DND-41 (cell line): ENCODE data around the gene NAA15.

Experiments
- CTCF ChIP-seq: IDR thresholded peaks from 2 replicates; pipeline ENCODE4 v1.5.1; 2012; ENCODE audit warnings: borderline replicate concordance, low read length, moderate library complexity, mild to moderate bottlenecking; ENCODE audit not compliant: poor library complexity, severe bottlenecking; ENCODE audit errors: extremely low read depth
- EZH2 ChIP-seq: IDR thresholded peaks from 3 replicates; pipeline ENCODE4 v1.6.1; 2012; ENCODE audit warnings: borderline replicate concordance, low read depth, mild to moderate bottlenecking, moderate library complexity, low read length, inconsistent platforms; ENCODE audit not compliant: severe bottlenecking

GRCh38 chr4:139453041-139453370, 151.7 kb downstream of the NAA15 start:
- peak; percentile 55 for TF ChIP-seq CTCF
- no peak for TF ChIP-seq EZH2
